Activated T-cell treated with anti-CD3 and anti-CD28 coated beads, Interleukin-2, amount 50 U/mL, for 4 hours (primary cell): Measurements from ENCODE around the gene GRM4. TPM values are rescaled to one million over a fixed set of nuclear protein-coding genes. Genes with fewer than 3 reads are reported as not detected.

Experiments
- ATAC-seq, 2 donors: fragments of 200-7000 bp; cut with Tn5 transposase; one replicate each; pipeline ENCODE4 v1.10.0; 2021
- DNase-seq: peaks from one replicate; pipeline ENCODE4 v3.0.0-alpha.2; 2020
- H3K27me3 Mint-ChIP-seq: one replicate; pipeline ENCODE4 v1.8.0; 2021; ENCODE audit warnings: low read depth, mixed read lengths
- H3K36me3 Mint-ChIP-seq: one replicate; pipeline ENCODE4 v1.8.0; 2022; ENCODE audit warnings: mixed read lengths; ENCODE audit not compliant: insufficient read depth
- H3K4me1 Mint-ChIP-seq: one replicate; pipeline ENCODE4 v1.8.0; 2021; ENCODE audit warnings: low read depth, mixed read lengths
- H3K4me3 Mint-ChIP-seq: one replicate; pipeline ENCODE4 v1.8.0; 2021; ENCODE audit warnings: mild to moderate bottlenecking, moderate library complexity, mixed read lengths
- H3K9me3 Mint-ChIP-seq: one replicate; pipeline ENCODE4 v1.8.0; 2021; ENCODE audit warnings: mixed read lengths
- total RNA-seq, 3 donors: library from RNA; stranded (reverse); gene quantifications; one replicate each; pipeline ENCODE4 v1.2.1, GENCODE V29; 2021

The GRM4 gene
- total RNA-seq, 3 donors from 2014 or later: 0.25 to 0.29 TPM; not detected in 1

DNA sequence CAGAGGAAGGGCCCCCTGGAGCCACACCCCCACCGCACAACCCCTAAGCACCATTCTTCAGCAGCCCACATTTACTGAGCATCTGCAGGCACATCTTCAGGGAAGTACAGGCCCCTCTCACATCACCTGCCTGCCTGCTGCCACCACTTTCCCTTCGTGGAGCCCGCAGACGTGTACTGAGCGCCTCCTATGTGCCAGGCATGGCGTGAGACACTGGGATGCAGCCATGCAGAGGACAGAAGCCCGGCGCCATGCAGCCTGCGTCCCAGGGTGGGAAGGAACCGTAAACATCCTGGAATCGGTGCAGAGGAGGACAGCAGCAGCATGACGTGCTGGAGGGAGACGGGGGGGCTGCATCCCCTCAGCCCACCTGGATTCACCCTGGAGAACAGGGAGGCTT, 78.1 kb downstream of the GRM4 start:
- Mint-ChIP-seq H3K27me3 (peaks cover 15% of the 10 kb centered on the region), H3K9me3 (no peaks in the 10 kb centered on the region), H3K4me3 (no peak overlapping the region), H3K4me1 (no peaks in the 10 kb centered on the region), H3K36me3 (no peaks in the 10 kb centered on the region)
- ATAC-seq (no peak), DNase-seq (no peak)

DNA sequence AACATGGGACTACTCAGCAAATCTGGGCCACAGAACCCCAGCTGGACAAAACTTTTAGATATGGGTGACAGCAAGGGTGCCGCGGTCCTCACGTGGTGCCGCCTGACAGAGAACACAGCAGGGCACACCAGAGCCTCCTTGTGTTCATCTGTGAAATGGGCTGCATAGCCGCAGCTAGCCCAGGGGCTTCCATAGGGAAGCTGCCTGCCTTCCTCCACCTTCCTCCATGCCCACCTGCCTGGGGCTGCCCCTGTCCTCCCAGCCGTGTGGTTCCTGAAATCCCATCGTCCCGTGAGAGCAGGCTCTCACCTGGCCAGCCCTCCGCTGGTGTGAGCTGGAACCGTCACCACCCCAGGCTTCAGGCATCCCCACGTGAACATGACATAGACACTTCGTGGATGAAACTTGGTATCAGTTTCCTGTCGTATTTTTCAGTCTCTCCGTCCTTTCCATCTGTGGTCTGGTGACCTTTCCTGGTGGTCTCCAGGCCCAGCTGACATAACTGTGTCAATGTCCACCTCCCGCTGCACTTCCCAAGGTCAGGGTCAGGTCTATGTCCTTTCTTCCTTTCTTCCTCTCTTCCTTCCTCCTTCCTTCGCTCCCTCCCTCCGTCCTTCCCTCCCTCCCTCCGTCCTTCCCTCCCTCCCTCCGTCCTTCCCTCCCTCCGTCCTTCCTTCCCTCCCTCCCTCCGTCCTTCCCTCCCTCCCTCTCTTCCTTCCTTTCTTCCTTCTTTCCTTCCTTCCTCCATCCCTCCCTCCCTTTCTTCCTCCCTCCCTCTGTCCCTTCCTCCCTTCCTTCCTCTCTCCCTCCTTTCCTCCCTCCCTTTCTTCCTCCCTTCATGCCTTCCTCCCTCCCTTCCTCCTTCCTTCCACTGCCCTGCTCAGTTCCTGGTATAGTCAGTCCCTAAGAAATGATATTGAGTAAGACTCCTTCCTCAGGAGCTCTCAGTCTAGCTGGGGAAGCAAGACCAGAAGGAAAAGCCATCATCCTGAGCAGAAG, 78.8 kb downstream of the GRM4 start:
- DNase-seq (no peak), ATAC-seq (no peak)
- H3K9me3 Mint-ChIP-seq: no peaks in the 10 kb centered on the region
- no peak overlapping the region for H3K4me3 Mint-ChIP-seq
- H3K27me3 Mint-ChIP-seq: peaks cover 15% of the 10 kb centered on the region
- no peaks in the 10 kb centered on the region for H3K4me1 Mint-ChIP-seq
- H3K36me3 Mint-ChIP-seq: no peaks in the 10 kb centered on the region

DNA sequence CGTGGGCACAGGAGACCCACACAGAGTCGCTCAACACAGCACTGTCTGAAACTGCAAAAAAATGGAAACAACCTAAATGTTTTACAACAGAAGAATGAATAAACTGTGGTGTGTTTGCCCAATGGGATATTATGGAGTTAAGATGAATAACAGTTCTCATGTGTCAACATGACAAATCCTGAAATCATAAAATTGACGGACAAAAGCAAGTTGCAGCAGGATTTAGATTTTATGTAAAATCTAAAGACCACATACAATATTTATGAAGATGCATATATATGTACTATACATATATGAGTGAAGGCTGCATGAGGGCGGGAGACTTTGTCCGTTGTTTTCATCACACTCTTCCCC, 79.7 kb downstream of the GRM4 start:
- ATAC-seq: no peak
- H3K36me3 Mint-ChIP-seq: no peaks in the 10 kb centered on the region
- H3K4me3 Mint-ChIP-seq: no peak overlapping the region
- DNase-seq: no peak
- H3K9me3 Mint-ChIP-seq: no peaks in the 10 kb centered on the region
- H3K4me1 Mint-ChIP-seq: no peaks in the 10 kb centered on the region
- peaks cover 15% of the 10 kb centered on the region for H3K27me3 Mint-ChIP-seq

DNA sequence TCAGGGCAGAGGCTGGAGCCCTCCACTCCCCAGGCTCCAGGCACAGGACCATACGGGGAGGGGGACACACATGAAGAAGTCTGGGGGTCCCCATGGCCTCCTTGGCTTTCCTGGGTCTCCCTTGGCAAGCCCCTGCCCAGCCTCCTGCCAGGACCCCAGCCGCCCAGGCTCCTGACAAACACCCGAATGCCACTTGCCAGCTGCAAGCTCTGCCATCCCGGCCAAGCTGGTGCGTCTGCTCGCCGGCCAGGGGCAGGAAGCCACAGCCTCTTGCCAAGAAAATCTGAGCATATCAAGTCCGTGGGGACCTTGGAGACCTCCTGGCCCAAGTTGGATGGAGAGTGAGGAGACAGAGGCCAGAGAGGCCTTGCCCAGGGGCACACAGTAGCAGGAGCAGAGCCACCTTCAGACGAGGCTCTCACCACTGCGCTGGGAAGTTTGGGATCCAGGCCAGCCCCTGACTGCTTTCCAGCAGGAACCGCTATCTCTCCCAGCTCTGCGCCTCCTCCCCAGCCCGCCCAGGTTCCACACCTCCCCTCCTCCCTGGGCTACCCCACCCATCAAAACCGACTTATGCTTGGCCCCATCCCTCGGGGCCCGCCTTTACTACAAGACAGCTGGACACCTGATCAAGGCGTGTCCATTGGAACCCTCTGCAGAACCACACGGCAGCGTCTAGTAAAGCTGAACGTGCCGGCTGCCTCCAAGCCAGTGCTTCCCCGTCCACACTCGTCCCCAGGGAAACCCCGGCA, 80.2 kb downstream of the GRM4 start:
- H3K36me3 Mint-ChIP-seq: no peaks in the 10 kb centered on the region
- ATAC-seq (no peak), DNase-seq (no peak)
- H3K4me3 Mint-ChIP-seq: no peak overlapping the region
- no peaks in the 10 kb centered on the region for H3K9me3 Mint-ChIP-seq
- no peaks in the 10 kb centered on the region for H3K4me1 Mint-ChIP-seq
- H3K27me3 Mint-ChIP-seq: peaks cover 15% of the 10 kb centered on the region

DNA sequence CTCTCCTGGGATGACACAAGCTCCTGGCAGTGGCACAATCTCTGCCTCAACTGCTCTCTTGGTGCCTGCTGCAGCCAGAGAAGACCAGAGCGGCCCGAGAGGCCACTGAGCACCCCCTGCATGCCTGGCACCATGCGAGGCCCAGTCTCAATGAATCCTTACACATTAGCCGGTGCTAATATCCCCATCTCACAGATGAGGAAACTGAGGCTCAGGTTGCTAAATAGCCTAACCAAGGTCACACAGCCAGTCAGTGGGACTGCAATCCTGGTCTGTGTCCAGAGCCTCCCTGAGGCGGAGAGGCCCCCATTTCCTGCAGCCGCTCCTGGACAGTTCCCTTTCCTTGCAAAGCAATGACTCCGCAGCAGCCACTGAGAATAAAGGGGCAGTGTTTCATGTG, 81.2 kb downstream of the GRM4 start:
- H3K36me3 Mint-ChIP-seq: no peaks in the 10 kb centered on the region
- peaks cover 15% of the 10 kb centered on the region for H3K27me3 Mint-ChIP-seq
- H3K4me3 Mint-ChIP-seq: no peak overlapping the region
- H3K4me1 Mint-ChIP-seq: no peaks in the 10 kb centered on the region
- DNase-seq (no peak), ATAC-seq (no peak)
- no peaks in the 10 kb centered on the region for H3K9me3 Mint-ChIP-seq

DNA sequence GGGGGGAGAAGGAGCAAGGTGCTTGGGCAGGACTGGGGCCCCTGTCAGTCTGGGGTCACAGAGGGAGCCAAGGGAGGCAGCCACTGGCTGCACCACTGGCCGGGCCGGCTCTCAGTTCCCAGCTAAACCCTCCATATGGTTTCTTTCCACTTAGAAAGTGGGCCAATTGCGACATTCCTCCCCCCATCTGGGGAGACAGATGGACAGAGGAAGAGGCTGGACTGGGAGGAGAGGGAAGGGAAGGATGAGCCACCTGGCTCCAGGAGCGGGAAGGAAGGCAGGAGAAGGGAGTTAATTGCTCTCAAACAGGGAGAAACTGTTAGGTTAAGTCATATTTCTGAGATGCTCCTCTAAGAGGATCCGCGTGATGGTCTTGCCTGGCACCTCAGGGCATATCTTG, 82.2 kb downstream of the GRM4 start:
- H3K9me3 Mint-ChIP-seq: no peaks in the 10 kb centered on the region
- no peak for ATAC-seq
- DNase-seq: no peak
- H3K27me3 Mint-ChIP-seq: peaks cover 15% of the 10 kb centered on the region
- no peaks in the 10 kb centered on the region for H3K4me1 Mint-ChIP-seq
- H3K36me3 Mint-ChIP-seq: no peaks in the 10 kb centered on the region
- H3K4me3 Mint-ChIP-seq: no peak overlapping the region

DNA sequence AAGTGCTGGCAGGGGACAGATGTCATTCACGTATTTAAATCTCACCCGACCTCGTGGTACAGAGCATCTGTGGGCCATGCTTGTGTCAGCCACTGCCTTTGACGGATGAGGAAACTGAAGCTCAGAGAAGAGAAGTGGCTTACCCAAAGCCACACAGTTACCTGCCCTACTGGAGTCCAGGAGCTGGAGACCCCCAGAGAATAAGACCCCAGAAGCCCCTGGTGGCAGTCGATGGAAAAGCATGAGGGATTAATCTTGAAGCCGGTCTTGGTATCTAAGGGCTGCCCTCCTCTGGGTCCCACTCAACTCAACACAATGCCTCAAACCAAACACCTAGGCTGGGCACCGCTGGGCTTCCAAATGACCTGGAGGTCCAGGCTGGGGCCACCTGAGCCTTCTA, 83.1 kb downstream of the GRM4 start:
- H3K4me3 Mint-ChIP-seq: no peak overlapping the region
- no peaks in the 10 kb centered on the region for H3K9me3 Mint-ChIP-seq
- no peaks in the 10 kb centered on the region for H3K4me1 Mint-ChIP-seq
- DNase-seq: no peak
- peaks cover 15% of the 10 kb centered on the region for H3K27me3 Mint-ChIP-seq
- no peaks in the 10 kb centered on the region for H3K36me3 Mint-ChIP-seq
- no peak for ATAC-seq

DNA sequence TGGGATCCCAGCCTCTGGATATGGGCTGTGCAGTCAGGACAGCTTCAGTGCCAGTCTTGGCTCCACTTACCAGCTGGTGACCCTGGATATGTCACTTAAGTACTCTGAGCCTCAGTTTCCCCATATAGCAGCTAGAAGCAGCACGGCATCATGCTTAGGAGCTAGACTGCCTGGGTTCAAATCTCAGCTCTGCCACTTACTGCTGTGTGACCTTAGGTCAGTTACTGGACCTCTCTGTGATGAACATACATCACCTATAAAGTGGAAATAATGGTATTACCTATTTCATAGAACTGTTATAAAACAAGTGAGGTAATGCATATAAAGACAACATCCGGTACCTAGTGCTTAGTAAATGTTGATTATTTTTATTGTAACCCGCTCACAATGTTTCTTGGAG, 83.7 kb downstream of the GRM4 start:
- H3K9me3 Mint-ChIP-seq: no peaks in the 10 kb centered on the region
- DNase-seq: no peak
- no peak for ATAC-seq
- no peaks in the 10 kb centered on the region for H3K4me1 Mint-ChIP-seq
- H3K4me3 Mint-ChIP-seq: no peak overlapping the region
- peaks cover 11% of the 10 kb centered on the region for H3K27me3 Mint-ChIP-seq
- no peaks in the 10 kb centered on the region for H3K36me3 Mint-ChIP-seq

DNA sequence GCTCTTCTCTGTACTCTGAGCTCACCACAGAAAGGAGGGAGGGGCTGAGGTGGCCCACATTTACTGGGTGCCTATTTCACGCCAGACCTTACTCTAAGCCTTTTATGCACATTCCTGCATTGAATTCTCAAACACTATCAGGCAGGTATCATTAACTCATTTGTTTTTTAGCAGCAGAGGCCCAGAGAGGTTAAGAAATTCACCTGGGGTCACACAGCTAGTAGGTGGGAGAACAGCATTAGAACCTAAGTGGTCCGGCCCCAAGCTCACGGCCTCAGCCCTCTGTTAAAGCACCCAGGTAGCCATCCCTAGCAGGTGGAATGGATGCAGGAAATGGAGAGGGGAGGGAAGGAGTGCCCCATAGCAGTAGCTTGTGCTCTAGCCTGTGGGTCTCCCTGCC, 84.5 kb downstream of the GRM4 start:
- ATAC-seq (no peak), DNase-seq (no peak)
- Mint-ChIP-seq H3K9me3 (no peaks in the 10 kb centered on the region), H3K4me3 (no peak overlapping the region), H3K4me1 (no peaks in the 10 kb centered on the region), H3K36me3 (no peaks in the 10 kb centered on the region), H3K27me3 (peaks cover 11% of the 10 kb centered on the region)

DNA sequence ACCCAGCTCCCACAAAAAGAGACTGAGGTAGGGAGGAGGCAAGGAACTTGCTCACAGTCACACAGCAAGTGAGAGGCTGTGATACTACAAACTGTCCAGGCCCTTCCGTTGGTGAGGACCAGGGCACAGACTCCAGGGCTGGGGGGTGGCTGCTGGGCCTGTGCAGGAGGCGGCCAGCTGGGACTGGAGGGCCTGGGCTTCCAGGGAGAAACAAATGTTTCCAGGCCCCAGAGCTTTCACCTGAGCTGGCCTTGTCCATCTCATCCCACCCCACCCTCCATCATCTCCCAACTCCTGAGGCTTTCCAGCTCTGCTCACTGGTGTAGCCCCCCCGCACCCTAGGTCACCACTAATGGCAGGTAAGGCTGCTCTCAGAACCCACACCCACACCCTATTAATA, 86.0 kb downstream of the GRM4 start:
- H3K36me3 Mint-ChIP-seq: no peaks in the 10 kb centered on the region
- no peaks in the 10 kb centered on the region for H3K4me1 Mint-ChIP-seq
- ATAC-seq (no peak), DNase-seq (no peak)
- H3K27me3 Mint-ChIP-seq: peaks cover 5% of the 10 kb centered on the region
- H3K4me3 Mint-ChIP-seq: no peak overlapping the region
- H3K9me3 Mint-ChIP-seq: no peaks in the 10 kb centered on the region

DNA sequence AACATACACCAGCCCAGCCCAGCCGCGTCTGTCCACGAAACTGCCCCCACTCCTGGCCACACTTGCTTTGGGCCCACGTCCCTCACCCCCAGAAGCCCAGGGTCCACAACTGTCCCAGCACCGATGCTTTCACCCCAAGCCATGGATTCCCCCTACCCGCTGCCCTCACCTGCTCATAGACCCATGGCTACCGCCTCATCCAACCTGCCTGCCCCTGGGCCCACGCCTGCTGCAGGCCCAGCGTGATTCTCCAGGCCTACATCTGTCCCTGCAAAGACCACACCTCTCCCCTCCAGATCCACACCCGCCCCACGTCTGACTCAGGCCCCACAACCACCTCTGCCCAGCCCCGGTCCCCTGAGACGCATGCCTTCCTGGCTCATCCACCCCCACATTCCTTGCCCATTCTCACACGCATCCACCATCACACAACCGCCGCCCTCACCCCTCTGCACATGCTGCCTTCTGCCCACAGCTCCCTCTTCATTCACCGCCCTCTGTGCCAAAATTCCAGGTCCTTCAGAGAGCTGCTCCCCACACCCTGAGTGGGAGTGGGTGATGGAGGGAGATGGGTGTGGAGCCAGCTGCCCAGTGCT, 86.7 kb downstream of the GRM4 start:
- Mint-ChIP-seq H3K4me3 (no peak overlapping the region), H3K36me3 (no peaks in the 10 kb centered on the region), H3K9me3 (no peaks in the 10 kb centered on the region), H3K27me3 (no peaks in the 10 kb centered on the region), H3K4me1 (no peaks in the 10 kb centered on the region)
- ATAC-seq: no peak
- no peak for DNase-seq

DNA sequence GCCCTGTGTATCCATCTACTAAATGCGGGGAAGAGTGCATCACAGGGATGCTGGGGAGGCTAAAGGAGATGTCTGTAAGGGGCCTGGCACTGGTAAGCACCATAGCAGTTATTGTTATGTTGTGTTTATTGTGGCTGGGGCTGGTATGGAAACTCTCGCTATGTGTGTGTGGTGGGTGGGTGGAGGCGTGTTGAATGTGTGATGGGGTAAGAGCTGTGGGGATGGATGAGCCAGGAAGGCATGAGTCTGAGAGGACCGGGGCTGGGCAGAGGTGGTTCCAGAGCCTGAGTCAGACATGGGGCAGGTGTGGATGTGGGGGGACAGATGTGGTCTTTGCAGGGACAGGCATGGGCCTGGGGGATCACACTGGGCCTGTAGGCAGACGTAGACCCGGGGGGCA, 88.1 kb downstream of the GRM4 start:
- no peaks in the 10 kb centered on the region for H3K27me3 Mint-ChIP-seq
- DNase-seq (no peak), ATAC-seq (no peak)
- no peaks in the 10 kb centered on the region for H3K9me3 Mint-ChIP-seq
- no peaks in the 10 kb centered on the region for H3K36me3 Mint-ChIP-seq
- no peaks in the 10 kb centered on the region for H3K4me1 Mint-ChIP-seq
- no peak overlapping the region for H3K4me3 Mint-ChIP-seq

DNA sequence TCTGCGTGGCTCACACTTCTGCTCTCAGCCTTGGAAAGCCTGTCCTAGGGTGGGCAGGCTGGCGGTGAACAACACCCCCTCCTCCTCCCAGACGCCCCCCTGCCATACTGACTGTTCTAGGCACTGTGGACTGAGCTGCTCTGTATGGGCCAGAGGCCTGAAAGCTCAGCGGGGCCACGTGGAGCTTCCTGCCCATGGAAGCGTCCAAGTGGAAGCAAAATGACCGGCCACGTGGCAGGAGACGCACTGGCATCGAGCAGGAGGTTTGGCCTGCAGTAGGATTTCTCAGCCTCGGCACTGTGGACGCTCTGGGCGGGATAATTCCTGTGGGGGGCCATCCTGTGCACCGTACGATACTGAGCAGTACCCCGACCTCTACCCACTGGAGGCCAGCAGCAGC, 88.7 kb downstream of the GRM4 start:
- H3K27me3 Mint-ChIP-seq: no peaks in the 10 kb centered on the region
- no peaks in the 10 kb centered on the region for H3K9me3 Mint-ChIP-seq
- no peaks in the 10 kb centered on the region for H3K36me3 Mint-ChIP-seq
- DNase-seq (no peak), ATAC-seq (no peak)
- H3K4me1 Mint-ChIP-seq: no peaks in the 10 kb centered on the region
- no peak overlapping the region for H3K4me3 Mint-ChIP-seq

DNA sequence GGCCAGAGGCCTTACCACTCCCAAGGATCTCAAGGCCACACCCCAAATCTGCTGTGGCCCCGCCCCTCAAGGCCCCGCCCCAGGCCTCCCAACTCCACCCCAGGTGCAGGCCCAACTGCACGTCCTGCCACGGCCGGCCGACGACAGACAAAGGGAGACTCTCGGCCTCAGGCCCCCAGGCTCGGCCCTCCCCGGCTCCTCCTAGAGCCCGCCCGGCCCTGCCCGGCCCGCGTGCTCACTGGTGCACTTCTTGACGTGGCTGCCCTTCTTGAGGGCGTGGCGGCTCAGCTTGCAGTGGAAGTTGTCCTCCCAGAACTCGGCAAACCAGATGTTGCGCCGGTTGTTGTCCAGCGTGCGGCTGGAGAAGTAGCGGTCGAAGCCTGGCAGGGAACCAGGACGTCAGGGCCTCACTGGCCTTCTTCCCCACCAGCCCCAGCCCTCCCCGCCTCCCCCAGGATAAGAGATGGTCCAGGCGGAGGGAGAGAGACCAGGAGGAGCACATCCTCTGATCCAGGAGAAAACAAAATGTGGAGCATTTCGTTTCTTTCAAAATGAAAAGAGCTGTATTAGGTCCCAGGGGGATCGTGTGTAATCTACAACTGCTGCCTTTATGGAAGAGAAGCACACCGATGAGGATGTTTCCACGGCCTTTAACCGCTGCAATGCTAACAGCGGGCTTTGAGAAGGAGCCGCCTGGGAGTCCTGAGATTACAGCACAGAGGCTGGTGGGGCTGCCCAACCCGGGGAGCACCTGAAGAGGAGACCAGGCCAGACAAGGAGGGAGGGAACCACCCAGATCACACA, 89.4 kb downstream of the GRM4 start:
- Mint-ChIP-seq H3K4me3 (no peak overlapping the region), H3K9me3 (no peaks in the 10 kb centered on the region), H3K36me3 (no peaks in the 10 kb centered on the region), H3K4me1 (no peaks in the 10 kb centered on the region), H3K27me3 (peaks cover 2% of the 10 kb centered on the region)
- no peak for DNase-seq
- ATAC-seq: no peak
